HG02870 (cell line): Measurements from ENCODE around the gene SLC11A1.

Experiments
- ATAC-seq: cut with Tn5 transposase; IDR thresholded peaks from one replicate; pipeline ENCODE4 v1.9.1; 2021; ENCODE audit warnings: mild to moderate bottlenecking, moderate library complexity; ENCODE audit not compliant: unreplicated experiment

The SLC11A1 gene

GRCh38 chr2:218403810-218404209 lies 21.7 kb downstream of the SLC11A1 start:
- ATAC-seq: no peak

DNA sequence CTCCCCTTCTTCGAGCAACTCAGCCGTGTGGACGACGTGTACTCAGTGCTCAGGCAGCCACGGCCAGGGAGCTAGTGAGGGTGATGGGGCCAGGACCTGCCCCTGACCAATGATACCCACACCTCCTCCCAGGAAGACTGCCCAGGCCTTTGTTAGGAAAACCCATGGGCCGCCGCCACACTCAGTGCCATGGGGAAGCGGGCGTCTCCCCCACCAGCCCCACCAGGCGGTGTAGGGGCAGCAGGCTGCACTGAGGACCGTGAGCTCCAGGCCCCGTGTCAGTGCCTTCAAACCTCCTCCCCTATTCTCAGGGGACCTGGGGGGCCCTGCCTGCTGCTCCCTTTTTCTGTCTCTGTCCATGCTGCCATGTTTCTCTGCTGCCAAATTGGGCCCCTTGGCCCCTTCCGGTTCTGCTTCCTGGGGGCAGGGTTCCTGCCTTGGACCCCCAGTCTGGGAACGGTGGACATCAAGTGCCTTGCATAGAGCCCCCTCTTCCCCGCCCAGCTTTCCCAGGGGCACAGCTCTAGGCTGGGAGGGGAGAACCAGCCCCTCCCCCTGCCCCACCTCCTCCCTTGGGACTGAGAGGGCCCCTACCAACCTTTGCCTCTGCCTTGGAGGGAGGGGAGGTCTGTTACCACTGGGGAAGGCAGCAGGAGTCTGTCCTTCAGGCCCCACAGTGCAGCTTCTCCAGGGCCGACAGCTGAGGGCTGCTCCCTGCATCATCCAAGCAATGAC lies 22.4 kb downstream of the SLC11A1 start:
- no peak for ATAC-seq

GRCh38 chr2:218405086-218405745 lies 23.1 kb downstream of the SLC11A1 start:
- no peak for ATAC-seq

DNA sequence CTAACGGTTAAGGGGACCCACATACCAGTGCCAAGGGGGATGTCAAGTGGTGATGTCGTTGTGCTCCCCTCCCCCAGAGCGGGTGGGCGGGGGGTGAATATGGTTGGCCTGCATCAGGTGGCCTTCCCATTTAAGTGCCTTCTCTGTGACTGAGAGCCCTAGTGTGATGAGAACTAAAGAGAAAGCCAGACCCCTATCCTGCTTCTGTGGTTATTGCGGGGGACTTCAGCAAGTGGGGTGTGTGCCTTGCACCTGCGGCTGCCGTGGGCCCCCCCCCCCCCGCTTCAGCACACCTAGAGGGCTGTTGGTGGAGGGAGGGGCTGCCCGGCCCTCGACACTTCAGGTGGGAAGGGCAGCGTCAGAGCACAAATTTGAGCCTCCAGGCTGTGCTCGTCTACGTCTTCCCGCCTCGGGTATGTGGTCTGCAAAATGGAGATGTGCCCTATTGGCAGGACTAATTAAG lies 23.7 kb downstream of the SLC11A1 start:
- no peak for ATAC-seq

- peak; percentile 69 for ATAC-seq
These were observed 24.3 kb downstream of the SLC11A1 start for GRCh38 chr2:218406209-218406948.

DNA sequence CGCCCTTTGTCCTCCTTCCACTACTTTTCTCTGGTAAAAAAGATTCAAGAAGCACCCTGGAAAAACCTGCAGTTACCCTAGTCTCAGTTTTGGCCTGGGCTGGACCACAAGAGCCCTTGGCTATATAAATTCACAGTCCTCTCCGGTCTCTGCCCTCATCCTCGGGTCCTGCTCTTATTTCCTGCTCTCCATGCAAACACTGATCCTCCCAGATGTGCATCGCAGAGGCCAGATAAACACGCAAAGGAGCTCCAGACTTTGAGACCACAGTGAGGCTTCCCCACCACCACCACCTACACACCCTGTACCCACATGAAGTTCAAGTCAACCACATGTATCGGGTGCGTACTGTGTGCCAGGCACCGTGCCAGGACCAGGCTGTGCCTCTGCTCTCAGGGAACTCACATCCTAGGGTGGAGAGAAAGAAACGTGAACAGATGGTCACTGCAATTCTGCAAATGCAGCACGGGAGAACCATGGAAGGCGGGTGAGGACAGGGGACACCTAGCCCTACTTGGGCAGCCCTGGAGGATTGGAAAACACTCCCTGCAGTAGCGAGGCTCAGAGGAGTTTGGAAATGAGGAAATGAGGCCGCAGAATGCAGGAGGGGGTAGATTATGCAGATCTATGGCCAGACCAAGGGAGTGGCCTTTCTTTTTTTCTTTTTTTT lies 25.0 kb downstream of the SLC11A1 start:
- no peak for ATAC-seq

DNA sequence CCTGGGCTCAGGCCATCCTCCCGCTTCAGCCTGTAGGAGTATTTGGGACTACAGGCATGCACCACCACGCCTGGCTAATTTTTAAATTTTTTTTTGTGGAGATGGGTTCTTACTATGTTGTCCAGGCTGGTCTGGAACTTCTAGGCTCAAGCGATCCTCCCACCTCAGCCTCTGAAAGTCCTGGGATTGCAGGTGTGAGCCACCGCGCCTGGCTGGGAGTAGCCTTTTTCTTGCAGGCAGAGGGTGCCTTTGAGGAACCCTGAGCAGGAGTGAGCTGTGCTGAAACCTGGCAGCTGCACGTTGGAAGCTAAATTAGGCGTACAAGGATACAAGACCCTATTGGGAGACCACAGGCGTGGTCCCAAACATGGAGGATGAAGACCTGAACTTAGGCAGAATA lies 25.6 kb downstream of the SLC11A1 start:
- ATAC-seq: no peak

GRCh38 chr2:218418321-218418716 lies 36.2 kb downstream of the SLC11A1 start:
- no peak for ATAC-seq

DNA sequence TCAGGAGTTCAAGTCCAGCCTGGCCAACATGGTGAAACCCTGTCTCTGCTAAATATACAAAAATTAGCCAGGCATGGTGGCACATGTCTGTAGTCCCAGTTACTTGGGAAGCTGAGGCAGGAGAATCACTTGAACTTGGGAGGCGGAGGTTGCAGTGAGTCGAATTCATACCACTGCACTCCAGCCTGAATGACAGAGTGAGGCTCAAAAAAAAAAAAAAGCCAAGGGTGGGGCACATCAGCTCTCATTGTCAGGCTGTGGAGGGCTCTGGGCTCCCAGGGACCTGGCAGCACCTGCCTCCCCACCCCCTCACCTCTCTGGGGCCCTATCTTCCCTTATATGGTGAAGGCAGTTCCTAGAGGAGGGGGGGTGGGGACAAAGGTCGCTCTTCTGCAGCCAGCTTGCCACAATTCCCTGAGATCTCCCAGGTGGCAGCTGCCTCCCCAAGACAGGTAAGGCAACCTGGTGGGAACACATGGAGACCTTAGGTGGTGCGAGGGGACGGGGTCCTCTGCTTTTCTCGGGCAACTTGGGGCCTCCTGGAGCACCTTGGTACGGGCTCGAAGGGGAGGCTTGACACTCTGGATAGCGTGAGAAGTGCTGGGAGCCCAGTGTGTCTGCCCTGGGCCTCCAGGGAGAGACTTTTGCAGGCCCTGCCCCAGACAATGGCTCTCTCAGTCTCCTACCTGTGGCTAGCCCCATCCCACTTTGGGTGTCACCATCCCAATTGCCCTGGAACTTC lies 36.8 kb downstream of the SLC11A1 start, which contains the start of gene VIL1:
Gene VIL1 (plus strand): TSS at position 407 of the 742 bp plus-strand sequence. CDS start 4,656 bp downstream, outside the sequence.
- ATAC-seq: no peak

- ATAC-seq: no peak
These were observed 37.6 kb downstream of the SLC11A1 start for GRCh38 chr2:218419630-218420216.

GRCh38 chr2:218421027-218421426 lies 39.0 kb downstream of the SLC11A1 start:
- no peak for ATAC-seq

DNA sequence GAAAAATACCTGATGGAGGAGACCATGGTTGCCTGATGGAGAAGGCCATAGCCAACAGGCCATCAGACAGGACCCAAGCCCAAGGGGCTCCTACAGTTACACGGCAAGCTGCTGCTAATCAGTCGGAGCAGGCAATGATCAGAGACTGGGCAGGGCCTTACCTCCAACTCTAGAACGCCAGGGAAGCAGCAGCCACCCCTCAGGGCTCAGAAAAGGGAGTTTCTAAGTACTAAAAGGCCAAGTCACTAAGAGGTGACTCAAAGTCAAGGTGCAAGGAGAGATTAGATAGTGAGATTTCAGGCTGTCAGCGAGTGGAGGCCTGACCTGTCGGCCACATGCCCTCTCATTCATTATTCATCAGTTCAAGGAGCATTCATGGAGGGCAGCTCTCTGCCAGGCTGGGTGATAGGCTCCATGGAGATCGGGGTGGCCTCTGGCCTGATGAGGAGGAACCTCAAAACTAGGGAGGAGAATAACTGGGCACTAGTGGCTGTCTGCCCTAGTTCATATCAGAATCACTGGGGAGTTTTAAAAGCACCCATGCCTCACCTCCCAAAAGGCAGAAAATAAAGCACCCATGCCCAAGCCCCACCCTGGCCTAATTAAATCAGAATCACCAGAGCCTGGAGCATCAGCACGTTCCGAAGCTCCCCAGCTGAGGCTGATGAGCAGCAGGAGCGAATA lies 40.5 kb downstream of the SLC11A1 start:
- ATAC-seq: no peak

- ATAC-seq: no peak
These were observed 41.5 kb downstream of the SLC11A1 start for GRCh38 chr2:218423584-218423983.

DNA sequence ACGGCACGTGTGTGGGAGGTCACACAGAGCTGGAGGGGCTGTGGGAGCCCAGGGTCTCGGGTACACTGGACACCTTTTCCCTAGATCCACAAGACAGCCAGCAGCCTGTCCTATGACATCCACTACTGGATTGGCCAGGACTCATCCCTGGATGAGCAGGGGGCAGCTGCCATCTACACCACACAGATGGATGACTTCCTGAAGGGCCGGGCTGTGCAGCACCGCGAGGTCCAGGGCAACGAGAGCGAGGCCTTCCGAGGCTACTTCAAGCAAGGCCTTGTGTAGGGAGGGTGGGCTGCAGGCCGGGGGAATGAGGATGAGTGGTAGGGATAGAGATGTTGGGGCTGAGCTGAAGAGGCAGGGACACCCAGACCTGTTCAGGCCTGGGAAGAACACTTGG lies 43.5 kb downstream of the SLC11A1 start:
- ATAC-seq: no peak

- ATAC-seq: no peak
These were observed 45.7 kb downstream of the SLC11A1 start for GRCh38 chr2:218427741-218428140.

DNA sequence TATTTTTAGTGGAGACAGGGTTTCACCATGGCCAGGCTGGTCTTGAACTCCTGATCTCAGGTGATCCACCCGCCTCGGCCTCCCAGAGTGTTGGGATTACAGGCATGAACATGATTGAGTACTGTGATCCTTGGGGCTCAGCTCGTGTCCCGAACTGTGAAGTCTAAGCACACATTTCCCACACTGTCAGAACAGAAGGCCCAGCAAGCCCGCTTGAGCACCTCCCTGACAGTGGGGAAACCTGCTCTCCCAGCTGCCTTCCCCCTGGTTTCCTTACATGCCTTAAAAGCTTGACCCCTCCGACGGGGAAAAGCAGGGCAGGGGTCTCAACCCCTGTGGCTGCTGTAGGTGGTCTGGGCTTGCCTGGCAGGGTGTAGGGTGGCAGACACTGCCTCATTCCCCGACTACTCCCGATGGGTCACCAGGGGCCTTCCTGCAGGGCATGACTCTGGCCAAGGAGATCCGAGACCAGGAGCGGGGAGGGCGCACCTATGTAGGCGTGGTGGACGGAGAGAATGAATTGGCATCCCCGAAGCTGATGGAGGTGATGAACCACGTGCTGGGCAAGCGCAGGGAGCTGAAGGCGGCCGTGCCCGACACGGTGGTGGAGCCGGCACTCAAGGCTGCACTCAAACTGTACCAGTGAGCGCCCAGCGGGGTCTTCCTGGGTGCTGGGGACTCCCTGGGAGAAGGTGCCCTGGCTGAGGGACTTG lies 46.9 kb downstream of the SLC11A1 start:
- ATAC-seq: no peak

- no peak for ATAC-seq
These were observed 48.0 kb downstream of the SLC11A1 start for GRCh38 chr2:218429911-218430692.

GRCh38 chr2:218430721-218431120 lies 48.6 kb downstream of the SLC11A1 start:
- ATAC-seq: no peak
